ENCODE data around the gene MACROD2. TPM values are rescaled to one million over a fixed set of nuclear protein-coding genes. Genes with fewer than 3 reads are reported as not detected.

The MACROD2 gene
- total and polyA plus RNA-seq, 8 donors = 0.78 to 31.3 (median 10.9) TPM; not detected in 1

- no peaks in the 10 kb centered on the region for H3K27me3 ChIP-seq
- H3K36me3 ChIP-seq = no peaks in the 10 kb centered on the region
- intact Hi-C loops (cut with DNase I; ENCODE audit: low total_unique reads) = no loop called here
- no peak overlapping the region for H3K4me3 ChIP-seq
- no peak overlapping the region for H3K27ac ChIP-seq
- peaks cover 5 to 16% (median 10%) of the 10 kb centered on the region in 4 donors for H3K4me1 ChIP-seq
- no peak for DNase-seq
- H3K9me3 ChIP-seq = no peaks in the 10 kb centered on the region
- no peak for TF ChIP-seq EP300 (IDR thresholded peaks at IDR 0.05)
- TF ChIP-seq CTCF (IDR thresholded peaks at IDR 0.05) = no peak
- no peak for TF ChIP-seq POLR2A (IDR thresholded peaks at IDR 0.05)
- TF ChIP-seq POLR2AphosphoS5 (IDR thresholded peaks at IDR 0.05) = no peak
- WGBS, 5 donors = 88 to 95% (median 92%) methylated on average over 10 of the region's 10 CpGs
Measured at GRCh38 chr20:14470977-14471661, 475.8 kb downstream of the MACROD2 start.

GRCh38 chr20:14477125-14477524 lies 481.8 kb downstream of the MACROD2 start:
- no peaks in the 10 kb centered on the region for H3K9me3 ChIP-seq
- intact Hi-C loops (cut with DNase I; ENCODE audit: low total_unique reads) = no loop called here
- H3K4me3 ChIP-seq = no peak overlapping the region
- DNase-seq = no peak
- no peak overlapping the region for H3K27ac ChIP-seq
- no peaks in the 10 kb centered on the region for H3K36me3 ChIP-seq
- no peak for TF ChIP-seq EP300 (IDR thresholded peaks at IDR 0.05)
- no peak for TF ChIP-seq POLR2A (IDR thresholded peaks at IDR 0.05)
- TF ChIP-seq POLR2AphosphoS5 (IDR thresholded peaks at IDR 0.05) = no peak
- TF ChIP-seq CTCF (IDR thresholded peaks at IDR 0.05) = no peak
- H3K27me3 ChIP-seq = no peaks in the 10 kb centered on the region
- no peaks in the 10 kb centered on the region for H3K4me1 ChIP-seq
- 84 to 88% (median 85%) methylated on average over 3 of the region's 3 CpGs for WGBS, 5 donors

GRCh38 chr20:14478126-14478525 lies 482.8 kb downstream of the MACROD2 start:
- H3K27ac ChIP-seq = no peak overlapping the region
- intact Hi-C loops (cut with DNase I; ENCODE audit: low total_unique reads) = no loop called here
- no peak for TF ChIP-seq CTCF (IDR thresholded peaks at IDR 0.05)
- no peak for TF ChIP-seq POLR2A (IDR thresholded peaks at IDR 0.05)
- TF ChIP-seq POLR2AphosphoS5 (IDR thresholded peaks at IDR 0.05) = no peak
- TF ChIP-seq EP300 (IDR thresholded peaks at IDR 0.05) = no peak
- no peak for DNase-seq
- no peaks in the 10 kb centered on the region for H3K36me3 ChIP-seq
- H3K4me1 ChIP-seq = no peaks in the 10 kb centered on the region
- no peak overlapping the region for H3K4me3 ChIP-seq
- H3K27me3 ChIP-seq = no peaks in the 10 kb centered on the region
- H3K9me3 ChIP-seq = no peaks in the 10 kb centered on the region

- Histone ChIP-seq H3K4me3 (no peak overlapping the region), H3K27ac (no peak overlapping the region), H3K27me3 (no peaks in the 10 kb centered on the region), H3K9me3 (no peaks in the 10 kb centered on the region), H3K4me1 (no peaks in the 10 kb centered on the region), H3K36me3 (no peaks in the 10 kb centered on the region)
- no peak for DNase-seq
- 81 to 98% (median 92%) methylated on average over 3 of the region's 3 CpGs for WGBS, 5 donors
- TF ChIP-seq POLR2AphosphoS5 (IDR thresholded peaks at IDR 0.05) (no peak), CTCF (IDR thresholded peaks at IDR 0.05) (no peak), EP300 (IDR thresholded peaks at IDR 0.05) (no peak), POLR2A (IDR thresholded peaks at IDR 0.05) (no peak)
- intact Hi-C loops (cut with DNase I; ENCODE audit: low total_unique reads) = no loop called here
Measured at GRCh38 chr20:14481863-14482262, 486.5 kb downstream of the MACROD2 start.
